Central memory CD4-positive, alpha-beta T cell (primary cell): Measurements from ENCODE around the gene ATF5.
"Not testable (repeated sequence)": the region's sequence is repeated elsewhere in the genome, so short reads cannot be mapped to it uniquely, and the experiment has no call there.

Experiments used
- DNase-seq: peaks from one replicate; pipeline ENCODE4 v3.0.0; 2022

The ATF5 gene

GRCh38 chr19:49949742-49950589 is 21.0 kb downstream of the ATF5 start:
- no peak for DNase-seq

- no peak for DNase-seq
Observed at GRCh38 chr19:49950590-49950948, 21.6 kb downstream of the ATF5 start.

GRCh38 chr19:49950956-49951526 is 22.0 kb downstream of the ATF5 start:
- no peak for DNase-seq

GRCh38 chr19:49951806-49952478 is 22.9 kb downstream of the ATF5 start:
- no peak for DNase-seq

- no peak for DNase-seq
Observed at GRCh38 chr19:49952479-49952836, 23.5 kb downstream of the ATF5 start.

GRCh38 chr19:49952906-49953305 is 23.9 kb downstream of the ATF5 start:
- DNase-seq = no peak

GRCh38 chr19:49953416-49953815 is 24.4 kb downstream of the ATF5 start:
- DNase-seq = no peak

- no peak for DNase-seq
Observed at GRCh38 chr19:49954092-49954829, 25.3 kb downstream of the ATF5 start.

- DNase-seq = no peak
Observed at GRCh38 chr19:49954933-49955332, 25.9 kb downstream of the ATF5 start.

- no peak for DNase-seq
Observed at GRCh38 chr19:49956115-49956495, 27.1 kb downstream of the ATF5 start.

- no peak for DNase-seq
Observed at GRCh38 chr19:49957262-49957915, 28.4 kb downstream of the ATF5 start.

- DNase-seq = not testable (repeated sequence)
Observed at GRCh38 chr19:49958144-49958543, 29.1 kb downstream of the ATF5 start.

GRCh38 chr19:49958596-49958995 is 29.6 kb downstream of the ATF5 start:
- DNase-seq = not testable (repeated sequence)

- DNase-seq = not testable (repeated sequence)
Observed at GRCh38 chr19:49959892-49960291, 30.9 kb downstream of the ATF5 start.

- DNase-seq = not testable (repeated sequence)
Observed at GRCh38 chr19:49960980-49961379, 32.0 kb downstream of the ATF5 start, which contains the start of gene SIGLEC11. Gene SIGLEC11, minus strand, starts transcription at chr19:49961172. Its CDS starts 91 bp downstream, at chr19:49961081.

- DNase-seq = no peak
Observed at GRCh38 chr19:49968279-49968922, 39.4 kb downstream of the ATF5 start.

GRCh38 chr19:49969355-49969754 is 40.4 kb downstream of the ATF5 start:
- DNase-seq = not testable (repeated sequence)

GRCh38 chr19:49971991-49972411 is 43.0 kb downstream of the ATF5 start:
- no peak for DNase-seq

- DNase-seq = no peak
Observed at GRCh38 chr19:49972841-49973240, 43.8 kb downstream of the ATF5 start.

GRCh38 chr19:49973987-49974386 is 45.0 kb downstream of the ATF5 start:
- DNase-seq = no peak

- DNase-seq = no peak
Observed at GRCh38 chr19:49975051-49975450, 46.0 kb downstream of the ATF5 start.

- no peak for DNase-seq
Observed at GRCh38 chr19:49976496-49976895, 47.5 kb downstream of the ATF5 start.
